Stimulated activated CD8-positive, alpha-beta memory T cell treated with anti-CD3 and anti-CD28 coated beads, Interleukin-4, amount 100 ng/mL, for 1 hour (primary cell): ENCODE results near the gene PDE2A.
"Not testable (repeated sequence)": the region's sequence is repeated elsewhere in the genome, so short reads cannot be mapped to it uniquely, and the experiment has no call there.

ENCODE experiments used
- DNase-seq, 2 donors: peaks; one replicate each; pipeline ENCODE4 v3.0.0-alpha.2; 2020; ENCODE audit warnings: low read depth in 2 of 2, low spot score in 1 of 2

Gene PDE2A

GRCh38 chr11:72578991-72579815 lies 95.0 kb downstream of the PDE2A start:
- DNase-seq: no peak

- no peak for DNase-seq
Measured at GRCh38 chr11:72578566-72578965, 95.7 kb downstream of the PDE2A start.

GRCh38 chr11:72578051-72578450 lies 96.2 kb downstream of the PDE2A start:
- DNase-seq: no peak

GRCh38 chr11:72577271-72577721 lies 96.9 kb downstream of the PDE2A start:
- no peak for DNase-seq

- DNase-seq: no peak
Measured at GRCh38 chr11:72576661-72577060, 97.6 kb downstream of the PDE2A start.

- no peak for DNase-seq
Measured at GRCh38 chr11:72576243-72576595, 98.0 kb downstream of the PDE2A start.

GRCh38 chr11:72575533-72576242 lies 98.5 kb downstream of the PDE2A start:
- no peak for DNase-seq

- DNase-seq: no peak
Measured at GRCh38 chr11:72574548-72575460, 99.4 kb downstream of the PDE2A start.

GRCh38 chr11:72573855-72574445 lies 100.3 kb downstream of the PDE2A start:
- no peak for DNase-seq

- DNase-seq: no peak
Measured at GRCh38 chr11:72573072-72573854, 101.0 kb downstream of the PDE2A start.

GRCh38 chr11:72572540-72572939 lies 101.7 kb downstream of the PDE2A start:
- DNase-seq: not testable (repeated sequence)

- no peak for DNase-seq
Measured at GRCh38 chr11:72570893-72571661, 103.1 kb downstream of the PDE2A start.

- DNase-seq: no peak
Measured at GRCh38 chr11:72569966-72570892, 104.0 kb downstream of the PDE2A start.

GRCh38 chr11:72568861-72569260 lies 105.4 kb downstream of the PDE2A start:
- DNase-seq: no peak

- DNase-seq: no peak
Measured at GRCh38 chr11:72562431-72562830, 111.8 kb downstream of the PDE2A start.

- no peak for DNase-seq
Measured at GRCh38 chr11:72561856-72562255, 112.4 kb downstream of the PDE2A start.

- not testable (repeated sequence) for DNase-seq
Measured at GRCh38 chr11:72560864-72561263, 113.4 kb downstream of the PDE2A start.

GRCh38 chr11:72556433-72556832 lies 117.8 kb downstream of the PDE2A start:
- no peak for DNase-seq
